ENCODE data around the gene HOXA5.
A peak's percentile ranks its signal among the peaks of the same experiment; 100 is the strongest.

The HOXA5 gene

GRCh38 chr7:27103489-27104226, 39.8 kb downstream of the HOXA5 start:
- TF ChIP-seq ZNF366 (tag by site-specific recombination; conservative IDR thresholded peaks at IDR 0.05) (peak; percentile 40; the same call in 1 of the 2 replicates), ZNF202 (tag by site-specific recombination; IDR thresholded peaks at IDR 0.05; ENCODE audit: borderline replicate concordance) (0 out of 2 replicates have a peak, but pooled peaks have one; percentile 60), ATF2 (tag by site-specific recombination; IDR thresholded peaks at IDR 0.05; ENCODE audit: low read depth) (no peak), ZFHX2 (tag by site-specific recombination; conservative IDR thresholded peaks at IDR 0.05) (peak; percentile 37; the same call in 1 of the 2 replicates), ZNF626 (tag by site-specific recombination; IDR thresholded peaks at IDR 0.05) (no peak)
- H3K4me3 ChIP-seq (ENCODE audit: low read depth, low read length), result no peak overlapping the region
- ChIA-PET POLR2A (no interaction called here), CTCF (no interaction called here)
- peaks cover 20 to 39% of the 10 kb centered on the region in 2 experiments for H3K36me3 ChIP-seq (ENCODE audit: control insufficient read depth in 2 of 2, insufficient read depth in 1 of 2, low read length in 2 of 2)
- H3K9me3 ChIP-seq (ENCODE audit: control insufficient read depth, insufficient read depth, low read depth, low read length), result no peaks in the 10 kb centered on the region
- no peak overlapping the region for H3K27ac ChIP-seq (ENCODE audit: extremely low read depth, low read depth, low read length)
- H3K4me1 ChIP-seq (ENCODE audit: control insufficient read depth, insufficient read depth, low read length), result peaks cover under 1% of the 10 kb centered on the region; the same call in 1 of the 2 replicates

- ChIA-PET POLR2A (no interaction called here), CTCF (no interaction called here)
- Histone ChIP-seq H3K4me1 (ENCODE audit: control insufficient read depth, insufficient read depth, low read length) (peaks cover 3% of the 10 kb centered on the region; the same call in 1 of the 2 replicates), H3K9me3 (ENCODE audit: control insufficient read depth, insufficient read depth, low read depth, low read length) (no peaks in the 10 kb centered on the region), H3K27ac (ENCODE audit: extremely low read depth, low read depth, low read length) (no peak within 1 kb of the TSS), H3K4me3 (ENCODE audit: low read depth, low read length) (no peak within 1 kb of the TSS), H3K36me3 (ENCODE audit: control insufficient read depth in 2 of 2, insufficient read depth in 1 of 2, low read length in 2 of 2) (peaks cover 20 to 34% of the 10 kb centered on the region in 2 experiments)
- no peak for TF ChIP-seq ZNF518A (tag by site-specific recombination; conservative IDR thresholded peaks at IDR 0.05; ENCODE audit: low read depth)
- TF ChIP-seq ZFHX2 (tag by site-specific recombination; conservative IDR thresholded peaks at IDR 0.05), result peak; percentile 52
- TF ChIP-seq BCL11A (tag by site-specific recombination; IDR thresholded peaks at IDR 0.05; ENCODE audit: low read depth), result no peak
- TF ChIP-seq ZNF596 (tag by site-specific recombination; IDR thresholded peaks at IDR 0.05), result peak; percentile 81; the same call in 1 of the 2 replicates
- TF ChIP-seq PRDM1 (tag by site-specific recombination; IDR thresholded peaks at IDR 0.05), result peak; percentile 94
- peak; percentile 83 for TF ChIP-seq ZNF366 (tag by site-specific recombination; conservative IDR thresholded peaks at IDR 0.05)
Measured at GRCh38 chr7:27102581-27103442, 40.7 kb downstream of the HOXA5 start, which contains the start of gene HOXA2. Gene HOXA2, minus strand, starts transcription at chr7:27102683. Its CDS starts 183 bp downstream, at chr7:27102500.

- peaks cover 7% of the 10 kb centered on the region; the same call in 1 of the 2 replicates for H3K4me1 ChIP-seq (ENCODE audit: control insufficient read depth, insufficient read depth, low read length)
- no peak overlapping the region for H3K4me3 ChIP-seq (ENCODE audit: low read depth, low read length)
- peaks cover 13 to 31% of the 10 kb centered on the region in 2 experiments for H3K36me3 ChIP-seq (ENCODE audit: control insufficient read depth in 2 of 2, insufficient read depth in 1 of 2, low read length in 2 of 2)
- ChIA-PET POLR2A (interaction anchor here (1.2 kb wide), 1 partner anchor 30 kb away, joined by 4 read pairs; no protein-coding TSS in a partner anchor), CTCF (no interaction called here)
- no peaks in the 10 kb centered on the region for H3K9me3 ChIP-seq (ENCODE audit: control insufficient read depth, insufficient read depth, low read depth, low read length)
- H3K27ac ChIP-seq (ENCODE audit: extremely low read depth, low read depth, low read length), result no peak overlapping the region
- TF ChIP-seq MYNN (tag by site-specific recombination; IDR thresholded peaks at IDR 0.05; ENCODE audit: borderline replicate concordance) (no peak), HIC1 (tag by site-specific recombination; IDR thresholded peaks at IDR 0.05) (no peak), ZNF692 (tag by site-specific recombination; IDR thresholded peaks at IDR 0.05) (no peak), ZNF114 (tag by site-specific recombination; IDR thresholded peaks at IDR 0.05) (no peak), ZBTB44 (tag by site-specific recombination; IDR thresholded peaks at IDR 0.05) (no peak)
Measured at GRCh38 chr7:27101957-27102580, 41.4 kb downstream of the HOXA5 start.
